Inflammatory macrophage (primary cell): ENCODE results near the gene DENR.
"Not testable (repeated sequence)": the region's sequence is repeated elsewhere in the genome, so short reads cannot be mapped to it uniquely, and the experiment has no call there.

Experiments used
- DNase-seq, 2 donors: peaks; one replicate each; pipeline ENCODE4 v3.0.0-alpha.2; 2020 to 2022

The DENR gene

GRCh38 chr12:122743895-122744525, 8.6 kb upstream of the DENR start:
- peak; percentile 91 to 94 for DNase-seq

- DNase-seq: peak; percentile 24 to 38
These were observed 5.1 kb upstream of the DENR start for GRCh38 chr12:122747224-122748135.

- no peak for DNase-seq
These were observed 2.9 kb upstream of the DENR start for GRCh38 chr12:122749569-122750332.

GRCh38 chr12:122750781-122751515, 1.7 kb upstream of the DENR start:
- not testable (repeated sequence) for DNase-seq

- DNase-seq: no peak
These were observed 661 bp downstream of the DENR start for GRCh38 chr12:122753319-122753650.

GRCh38 chr12:122754790-122755189, 2.2 kb downstream of the DENR start:
- DNase-seq: no peak

- no peak for DNase-seq
These were observed 4.9 kb downstream of the DENR start for GRCh38 chr12:122757568-122757967.

- DNase-seq: no peak
These were observed 32.9 kb downstream of the DENR start for GRCh38 chr12:122785503-122785902.

- no peak for DNase-seq
These were observed 35.8 kb downstream of the DENR start for GRCh38 chr12:122788387-122788786.

- DNase-seq: no peak
These were observed 37.0 kb downstream of the DENR start for GRCh38 chr12:122789637-122790036.

- no peak for DNase-seq
These were observed 37.9 kb downstream of the DENR start for GRCh38 chr12:122790393-122791075.

- peak; percentile 54 to 64 for DNase-seq
These were observed 41.1 kb downstream of the DENR start for GRCh38 chr12:122793685-122794106.

GRCh38 chr12:122795807-122796206, 43.2 kb downstream of the DENR start:
- no peak for DNase-seq

GRCh38 chr12:122799641-122800243, 47.1 kb downstream of the DENR start:
- no peak for DNase-seq

- no peak for DNase-seq
These were observed 51.3 kb downstream of the DENR start for GRCh38 chr12:122803937-122804336.

- DNase-seq: not testable (repeated sequence)
These were observed 52.3 kb downstream of the DENR start for GRCh38 chr12:122804957-122805356.

GRCh38 chr12:122807651-122808050, 55.0 kb downstream of the DENR start:
- DNase-seq: no peak

GRCh38 chr12:122811777-122812176, 59.2 kb downstream of the DENR start:
- DNase-seq: no peak

GRCh38 chr12:122813310-122813713, 60.7 kb downstream of the DENR start:
- peak; percentile 26 to 31 for DNase-seq

GRCh38 chr12:122819209-122819785, 66.7 kb downstream of the DENR start:
- peak; percentile 57 to 83 for DNase-seq

GRCh38 chr12:122820138-122820537, 67.5 kb downstream of the DENR start:
- no peak for DNase-seq
